Naive thymus-derived CD8-positive, alpha-beta T cell (primary cell): ENCODE data around the gene DCAF10. TPM values are rescaled to one million over a fixed set of nuclear protein-coding genes. Genes with fewer than 3 reads are reported as not detected.
A peak's percentile ranks its signal among the peaks of the same experiment; 100 is the strongest.
"Not testable (repeated sequence)": the region's sequence is repeated elsewhere in the genome, so short reads cannot be mapped to it uniquely, and the experiment has no call there.

Experiments
- ATAC-seq, 2 donors: fragments of 150-1000 bp; cut with Tn5 transposase in 1 of 2; sonication (Bioruptor Pico), chemical (Tn5 transposase) in 1 of 2; 1 replicate in 1 of 2; 2 replicates in 1 of 2; pipeline ENCODE4 v1.10.0; 2021; ENCODE audit warnings: mild to moderate bottlenecking in 2 of 2, moderate library complexity in 2 of 2
- POLR2A ChIA-PET: fragments of 350-600 bp; sonication (Branson Sonifier 250); formaldehyde crosslinking; loops from one replicate; lab custom pipeline; 2021; ENCODE audit warnings: antibody characterized with exemption; lab: Charles Lee
- DNase-seq, 10 donors: peaks; one replicate each; pipeline versions ENCODE4 v3.0.0 to v3.0.0-alpha.2; 2020 to 2022
- H3K27ac Mint-ChIP-seq, 10 donors: one replicate each; pipeline ENCODE4 v1.8.0; 2020 to 2022; ENCODE audit warnings: mild to moderate bottlenecking in 10 of 10, mixed read lengths in 10 of 10, moderate library complexity in 4 of 10, inconsistent platforms in 1 of 10
- H3K27me3 Mint-ChIP-seq, 5 donors: one replicate each; pipeline ENCODE4 v1.8.0; 2021 to 2022; ENCODE audit warnings: mixed read lengths in 5 of 5
- H3K36me3 Mint-ChIP-seq, 3 donors: one replicate each; pipeline ENCODE4 v1.8.0; 2020 to 2022; ENCODE audit warnings: mixed read lengths in 3 of 3, mild to moderate bottlenecking in 2 of 3, inconsistent platforms in 1 of 3
- H3K4me1 Mint-ChIP-seq, 4 donors: one replicate each; pipeline ENCODE4 v1.8.0; 2021 to 2022; ENCODE audit warnings: mixed read lengths in 4 of 4
- H3K4me3 Mint-ChIP-seq, 10 donors: one replicate each; pipeline ENCODE4 v1.8.0; 2020 to 2022; ENCODE audit warnings: mild to moderate bottlenecking in 10 of 10, mixed read lengths in 10 of 10, moderate library complexity in 6 of 10, inconsistent platforms in 1 of 10
- H3K9me3 Mint-ChIP-seq, 9 donors: one replicate each; pipeline ENCODE4 v1.8.0; 2020 to 2022; ENCODE audit warnings: mixed read lengths in 9 of 9, mild to moderate bottlenecking in 3 of 9, inconsistent platforms in 1 of 9, moderate library complexity in 1 of 9
- polyA plus RNA-seq, 3 donors: library from polyadenylated mRNA; unstranded; fragments of 300-500 nt; fragmentation: Illumina TruSeq; gene quantifications; one replicate each; pipeline ENCODE4 v1.2.3, GENCODE V29; 2021
- total RNA-seq, 8 experiments: library from RNA in 2 of 8; stranded (reverse) in 2 of 8; gene quantifications; one replicate each; pipeline ENCODE4 v1.2.3 and lab custom pipeline; 2021 to 2026

The DCAF10 gene
- total and polyA plus RNA-seq, 5 experiments from 2014 or later = 23.6 to 35.0 (median 27.3) TPM

DNA sequence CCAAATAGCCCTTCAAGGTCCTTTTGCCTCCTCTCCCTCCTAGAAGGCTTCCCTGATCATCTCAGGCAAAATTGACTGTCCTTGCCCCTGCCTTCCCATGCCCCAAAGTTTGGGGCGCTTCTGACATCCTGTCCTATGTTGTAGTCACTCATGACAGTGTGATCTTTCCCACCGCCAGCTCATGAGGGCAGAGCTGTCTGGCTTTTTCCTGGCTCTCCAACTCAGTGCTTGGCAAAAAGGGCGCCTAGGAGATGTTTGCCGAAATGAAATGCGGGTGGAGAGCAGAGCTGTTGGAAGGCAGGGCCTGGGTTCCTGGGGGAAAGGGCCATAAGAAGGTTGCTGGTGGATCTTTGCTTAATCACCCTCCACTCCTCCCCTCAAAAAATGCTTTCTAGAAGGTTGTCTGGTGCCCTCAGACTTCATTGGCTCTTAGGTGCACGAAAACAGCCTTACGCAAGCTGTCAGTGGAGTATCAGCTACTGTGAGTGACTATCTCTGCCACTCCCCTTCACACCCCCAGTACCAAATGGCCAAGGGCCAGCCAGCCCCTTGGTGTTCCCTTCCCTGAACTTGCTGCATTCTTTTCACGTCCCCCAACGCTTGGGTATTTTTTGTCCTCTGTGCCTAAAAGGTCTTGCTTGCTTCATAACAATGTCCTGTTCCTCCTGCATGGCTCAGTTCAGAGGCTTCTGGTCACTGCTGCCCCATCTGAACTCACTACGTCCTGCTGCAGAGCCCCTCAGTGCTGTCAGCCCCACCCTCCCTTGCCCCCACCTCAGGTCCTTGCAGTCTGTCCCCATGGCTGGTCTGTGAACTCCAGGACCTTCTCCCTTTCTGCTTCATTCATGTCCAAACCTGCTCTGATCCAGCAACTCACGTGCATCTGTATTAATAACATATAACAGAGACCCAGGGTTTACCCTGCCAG is 106.0 kb downstream of the DCAF10 start:
- Mint-ChIP-seq H3K4me3 (peak overlapping the region in 5 of 10 donors; percentile 15 to 52 (median 48)), H3K27ac (peak overlapping the region in 3 of 10 donors; percentile 60 to 88 (median 79)), H3K36me3 (no peaks in the 10 kb centered on the region), H3K4me1 (peaks cover 8 to 30% (median 24%) of the 10 kb centered on the region in 4 donors), H3K9me3 (no peaks in the 10 kb centered on the region), H3K27me3 (peaks cover 0 to 4% (median 0%) of the 10 kb centered on the region in 5 donors)
- POLR2A ChIA-PET = no interaction called here
- ATAC-seq = no peak
- DNase-seq = no peak

DNA sequence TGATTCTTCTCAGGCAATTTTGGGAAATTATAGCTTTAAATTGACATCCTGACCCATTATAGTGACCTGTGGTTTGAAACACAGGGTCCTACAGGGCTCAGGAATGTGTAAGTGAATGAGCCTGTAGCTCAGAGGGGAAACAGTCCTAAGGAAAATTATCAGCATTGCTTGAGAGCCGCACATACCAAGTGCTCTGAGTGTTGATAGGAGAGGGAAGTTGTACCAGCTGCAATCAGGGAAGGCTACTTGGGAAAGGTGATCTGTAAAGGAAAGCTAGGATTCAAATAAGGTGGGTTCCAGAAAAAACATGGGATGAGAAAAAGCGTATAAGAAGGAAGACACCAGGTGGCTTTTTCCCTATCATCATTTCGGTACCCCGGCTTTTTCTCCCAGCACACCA is 107.7 kb downstream of the DCAF10 start:
- no peaks in the 10 kb centered on the region for H3K9me3 Mint-ChIP-seq
- H3K36me3 Mint-ChIP-seq = no peaks in the 10 kb centered on the region
- no peak for ATAC-seq
- H3K27me3 Mint-ChIP-seq = peaks cover 0 to 4% (median 0%) of the 10 kb centered on the region in 5 donors
- no peak overlapping the region for H3K4me3 Mint-ChIP-seq
- peak overlapping the region in 1 of 10 donors; percentile 67 for H3K27ac Mint-ChIP-seq
- POLR2A ChIA-PET = no interaction called here
- no peak for DNase-seq
- peaks cover 5 to 14% (median 13%) of the 10 kb centered on the region in 4 donors for H3K4me1 Mint-ChIP-seq

DNA sequence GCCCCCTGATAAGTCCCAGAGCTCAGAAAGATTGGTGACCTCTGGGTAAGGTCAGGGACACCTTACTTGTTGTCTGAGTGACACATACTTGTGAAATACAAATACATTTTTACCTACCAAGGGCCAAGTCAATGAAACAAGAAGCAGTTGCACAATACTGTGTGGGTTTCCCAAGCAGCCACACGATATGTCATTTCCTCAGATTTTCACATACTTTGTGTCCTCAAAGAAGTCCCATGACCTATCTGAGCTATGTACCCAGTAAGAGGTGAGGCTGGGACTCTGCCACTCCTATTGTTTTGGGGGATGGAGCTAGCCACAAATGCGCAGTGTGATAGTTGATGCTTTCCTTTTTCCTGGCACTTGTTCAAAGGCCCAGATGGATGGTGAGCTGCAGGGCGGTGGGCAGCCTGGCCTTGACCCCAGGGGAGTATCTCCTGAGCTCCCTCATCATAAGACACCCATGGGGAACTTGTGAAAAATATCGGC is 108.1 kb downstream of the DCAF10 start:
- ATAC-seq (no peak), DNase-seq (no peak)
- Mint-ChIP-seq H3K27ac (no peak overlapping the region), H3K4me1 (peaks cover 4 to 13% (median 13%) of the 10 kb centered on the region in 4 donors), H3K4me3 (no peak overlapping the region), H3K9me3 (no peaks in the 10 kb centered on the region), H3K36me3 (no peaks in the 10 kb centered on the region), H3K27me3 (peaks cover 0 to 4% (median 2%) of the 10 kb centered on the region in 5 donors)
- POLR2A ChIA-PET = no interaction called here

DNA sequence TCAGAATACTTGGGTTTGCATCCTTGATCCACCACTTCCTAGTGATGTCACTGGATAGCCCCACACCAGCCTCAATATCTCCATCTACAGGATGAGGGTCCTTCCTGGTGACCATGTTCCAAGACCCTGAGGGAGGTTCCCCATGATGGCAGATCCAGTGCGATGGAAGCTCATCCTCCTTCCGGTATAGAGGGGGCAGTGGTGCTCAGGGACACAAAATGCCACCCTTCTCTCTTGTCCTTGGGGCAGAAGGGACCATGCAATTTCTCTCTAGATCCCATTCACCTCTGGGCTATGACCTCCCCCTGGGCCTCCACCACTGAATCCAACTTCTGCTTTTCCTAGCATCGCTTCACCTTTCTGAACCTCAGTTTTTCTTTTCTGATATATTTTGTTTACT is 108.7 kb downstream of the DCAF10 start:
- Mint-ChIP-seq H3K4me1 (peaks cover 3 to 11% (median 10%) of the 10 kb centered on the region in 4 donors), H3K27me3 (peaks cover 0 to 4% (median 2%) of the 10 kb centered on the region in 5 donors), H3K36me3 (no peaks in the 10 kb centered on the region), H3K4me3 (no peak overlapping the region), H3K27ac (peak overlapping the region in 1 of 10 donors; percentile 62), H3K9me3 (no peaks in the 10 kb centered on the region)
- POLR2A ChIA-PET = no interaction called here
- ATAC-seq (no peak), DNase-seq (no peak)

DNA sequence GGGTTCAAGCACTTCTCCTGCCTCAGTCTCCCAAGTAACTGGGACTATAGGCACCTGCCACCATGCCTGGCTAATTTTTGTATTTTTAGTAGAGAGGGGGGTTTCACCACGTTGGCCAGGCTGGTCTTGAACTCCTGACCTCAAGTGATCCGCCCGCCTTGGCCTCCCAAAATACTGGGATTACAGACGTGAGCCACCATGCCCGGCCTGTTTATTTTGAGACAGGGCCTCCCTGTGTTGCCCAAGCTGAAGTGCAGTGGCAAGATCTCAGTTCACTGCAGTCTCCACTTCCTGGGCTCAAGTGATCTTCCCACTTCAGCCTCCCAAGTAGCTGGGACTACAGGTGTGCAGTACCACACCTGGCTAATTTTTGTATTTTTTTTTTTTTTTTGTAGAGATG is 109.2 kb downstream of the DCAF10 start:
- H3K9me3 Mint-ChIP-seq, H3K4me1 Mint-ChIP-seq, H3K4me3 Mint-ChIP-seq, H3K36me3 Mint-ChIP-seq, H3K27me3 Mint-ChIP-seq, DNase-seq, ATAC-seq, H3K27ac Mint-ChIP-seq, POLR2A ChIA-PET: not testable (repeated sequence)

DNA sequence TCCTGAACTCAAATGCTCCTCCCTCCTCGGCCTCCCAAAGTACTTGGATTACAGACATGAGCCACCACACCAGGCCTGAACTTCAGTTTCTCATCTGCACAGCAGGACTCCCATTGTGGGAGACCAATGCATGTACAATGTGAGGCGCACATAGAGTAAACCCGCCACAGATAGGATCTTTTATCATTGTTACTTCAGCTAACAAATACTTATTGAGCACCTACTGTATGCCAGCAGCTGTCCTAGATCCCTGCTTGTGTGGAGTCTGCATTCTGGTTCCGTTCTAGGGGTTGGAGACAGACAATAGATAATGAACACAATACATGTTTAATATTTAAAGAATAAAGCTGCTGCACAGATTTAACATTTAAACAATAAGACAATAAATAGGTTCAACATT is 109.7 kb downstream of the DCAF10 start:
- Mint-ChIP-seq H3K9me3 (no peaks in the 10 kb centered on the region), H3K27me3 (peaks cover 0 to 4% (median 2%) of the 10 kb centered on the region in 5 donors), H3K4me3 (no peak overlapping the region), H3K27ac (peak overlapping the region in 1 of 10 donors; percentile 22), H3K4me1 (peaks cover 0 to 5% (median 1%) of the 10 kb centered on the region in 4 donors), H3K36me3 (no peaks in the 10 kb centered on the region)
- POLR2A ChIA-PET = no interaction called here
- no peak for DNase-seq
- no peak for ATAC-seq

DNA sequence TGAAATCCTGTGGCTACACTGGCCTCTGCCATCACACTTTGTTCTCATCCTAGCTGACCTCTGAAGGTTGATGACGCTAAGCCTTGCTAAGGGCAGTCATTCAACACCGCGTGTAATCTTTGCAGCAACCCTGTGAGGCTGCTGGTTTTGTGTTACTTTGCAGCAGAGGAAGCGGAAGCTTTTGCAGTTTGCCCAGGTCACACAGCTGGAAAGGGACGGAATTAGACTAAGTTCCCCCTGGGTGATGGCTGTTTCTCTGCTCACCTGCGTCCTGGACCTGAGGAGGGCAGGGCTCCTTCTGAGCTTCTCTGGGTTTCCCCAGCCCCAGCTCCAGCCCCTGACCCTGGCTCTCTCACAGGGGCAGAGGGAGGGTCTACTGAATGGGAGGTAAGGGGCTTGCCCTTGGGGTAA is 110.7 kb downstream of the DCAF10 start:
- peaks cover 0 to 4% (median 2%) of the 10 kb centered on the region in 5 donors for H3K27me3 Mint-ChIP-seq
- POLR2A ChIA-PET = no interaction called here

DNA sequence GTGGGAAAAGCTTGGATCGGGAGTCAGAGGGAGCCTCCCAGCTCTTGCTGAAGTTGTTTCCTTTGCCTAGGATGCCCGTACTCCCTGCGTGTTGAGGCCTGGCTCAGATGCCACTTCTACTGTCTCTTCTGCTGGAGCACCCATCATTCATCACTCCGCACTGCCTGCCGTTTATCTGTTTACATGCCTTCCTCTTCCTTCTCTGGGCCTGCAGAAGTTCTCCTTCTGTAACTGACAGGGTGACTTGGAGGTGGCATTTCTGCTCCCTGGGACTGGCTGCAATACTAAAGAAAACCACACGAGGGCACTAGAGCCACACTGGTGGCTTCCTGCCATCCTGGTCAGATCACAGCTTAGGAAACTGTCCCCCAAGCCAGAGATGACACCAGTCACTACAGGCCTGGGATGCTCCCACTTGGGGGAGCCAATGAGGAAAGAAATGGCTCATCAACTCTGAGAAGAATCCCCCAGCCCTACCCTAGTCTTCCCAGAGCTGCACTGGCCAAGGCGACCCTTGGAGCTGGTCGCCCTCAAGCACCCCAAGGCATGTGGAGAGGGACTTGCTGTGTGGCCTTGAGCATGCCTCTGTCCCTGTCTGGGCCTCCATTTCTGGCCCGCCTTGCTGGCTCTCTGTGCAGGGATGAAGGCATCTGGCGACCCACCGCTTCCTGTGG is 113.0 kb downstream of the DCAF10 start:
- no peak overlapping the region for H3K4me3 Mint-ChIP-seq
- POLR2A ChIA-PET = interaction anchor here (0.6 kb wide), 1 partner anchor 490 kb away, joined by 4 read pairs; no protein-coding TSS in a partner anchor
- H3K9me3 Mint-ChIP-seq = no peaks in the 10 kb centered on the region
- no peaks in the 10 kb centered on the region for H3K36me3 Mint-ChIP-seq
- ATAC-seq (peak; percentile 86 to 91), DNase-seq (peak; percentile 56 to 85 (median 72))
- peaks cover 0 to 5% (median 0%) of the 10 kb centered on the region in 4 donors for H3K4me1 Mint-ChIP-seq
- H3K27me3 Mint-ChIP-seq = peaks cover 0 to 4% (median 0%) of the 10 kb centered on the region in 5 donors
- no peak overlapping the region for H3K27ac Mint-ChIP-seq

More for the DNA sequence above, 110.7 kb downstream of the DCAF10 start:
- peak overlapping the region in 1 of 10 donors; percentile 48 for H3K27ac Mint-ChIP-seq
- H3K4me3 Mint-ChIP-seq = no peak overlapping the region
- H3K36me3 Mint-ChIP-seq = no peaks in the 10 kb centered on the region
- ATAC-seq (no peak), DNase-seq (no peak)
- H3K4me1 Mint-ChIP-seq = peaks cover 0 to 5% (median 0%) of the 10 kb centered on the region in 4 donors
- no peaks in the 10 kb centered on the region for H3K9me3 Mint-ChIP-seq

DNA sequence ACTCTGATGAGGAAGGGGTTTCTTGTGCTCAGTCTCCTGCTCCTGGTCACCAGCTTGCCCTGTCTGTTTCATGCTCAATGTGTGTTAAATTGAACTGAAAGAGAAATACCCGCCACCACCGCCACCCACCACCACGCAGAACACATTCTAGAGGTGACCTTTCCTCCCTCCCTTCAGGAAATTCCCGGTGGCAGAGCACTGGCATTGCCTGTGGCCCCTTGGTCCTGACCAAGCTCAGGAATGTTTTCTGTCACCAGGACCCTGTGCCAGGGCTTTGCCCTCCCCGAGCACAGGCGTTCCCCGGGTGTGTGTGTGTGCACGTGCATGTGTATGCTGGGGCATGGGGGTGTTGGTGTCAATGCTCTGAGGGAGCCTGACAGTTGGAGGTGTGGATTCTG is 113.6 kb downstream of the DCAF10 start:
- POLR2A ChIA-PET = interaction anchor here (0.6 kb wide), 1 partner anchor 489 kb away, joined by 4 read pairs; no protein-coding TSS in a partner anchor
- Mint-ChIP-seq H3K4me3 (no peak overlapping the region), H3K36me3 (no peaks in the 10 kb centered on the region), H3K27me3 (peaks cover 0 to 2% (median 0%) of the 10 kb centered on the region in 5 donors), H3K27ac (no peak overlapping the region), H3K9me3 (no peaks in the 10 kb centered on the region), H3K4me1 (peaks cover 0 to 3% (median 0%) of the 10 kb centered on the region in 4 donors)
- ATAC-seq = no peak
- DNase-seq = no peak

DNA sequence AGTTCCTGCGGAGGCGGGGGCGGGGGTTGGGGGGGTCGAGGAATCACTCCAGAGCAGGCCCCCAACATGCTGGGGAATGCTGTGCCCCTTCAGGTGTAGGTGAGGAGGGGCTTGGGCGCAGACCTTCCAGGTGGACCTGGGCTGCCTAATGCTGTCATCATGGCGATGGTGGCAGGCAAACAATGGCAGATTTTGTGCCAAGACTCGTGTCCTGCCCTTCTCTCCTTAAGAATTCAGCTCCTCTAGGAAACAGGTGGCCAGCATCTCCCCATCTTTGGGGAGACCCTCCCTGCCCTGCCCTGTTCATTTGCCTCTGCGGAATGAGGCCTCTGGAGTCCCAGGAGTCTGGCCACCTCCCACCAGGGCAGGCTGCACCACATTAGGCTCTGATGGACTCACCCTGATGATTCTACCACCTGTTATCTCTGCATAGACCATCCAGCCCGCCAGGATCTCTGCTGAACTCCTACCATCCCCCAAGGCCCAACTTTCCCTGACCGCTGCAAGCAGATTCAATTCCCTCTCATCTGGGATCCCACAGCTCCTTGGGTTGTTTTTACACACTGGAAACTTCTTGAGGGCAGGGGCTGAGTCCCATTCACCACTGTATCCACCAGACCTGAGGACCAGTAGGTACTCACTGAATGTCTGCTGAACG is 114.2 kb downstream of the DCAF10 start:
- DNase-seq (no peak), ATAC-seq (no peak)
- H3K27ac Mint-ChIP-seq = peak overlapping the region in 1 of 10 donors; percentile 79
- H3K4me3 Mint-ChIP-seq = no peak overlapping the region
- H3K9me3 Mint-ChIP-seq = no peaks in the 10 kb centered on the region
- peaks cover 0 to 3% (median 0%) of the 10 kb centered on the region in 4 donors for H3K4me1 Mint-ChIP-seq
- H3K27me3 Mint-ChIP-seq = peaks cover 0 to 2% (median 0%) of the 10 kb centered on the region in 5 donors
- H3K36me3 Mint-ChIP-seq = no peaks in the 10 kb centered on the region
- POLR2A ChIA-PET = no interaction called here

DNA sequence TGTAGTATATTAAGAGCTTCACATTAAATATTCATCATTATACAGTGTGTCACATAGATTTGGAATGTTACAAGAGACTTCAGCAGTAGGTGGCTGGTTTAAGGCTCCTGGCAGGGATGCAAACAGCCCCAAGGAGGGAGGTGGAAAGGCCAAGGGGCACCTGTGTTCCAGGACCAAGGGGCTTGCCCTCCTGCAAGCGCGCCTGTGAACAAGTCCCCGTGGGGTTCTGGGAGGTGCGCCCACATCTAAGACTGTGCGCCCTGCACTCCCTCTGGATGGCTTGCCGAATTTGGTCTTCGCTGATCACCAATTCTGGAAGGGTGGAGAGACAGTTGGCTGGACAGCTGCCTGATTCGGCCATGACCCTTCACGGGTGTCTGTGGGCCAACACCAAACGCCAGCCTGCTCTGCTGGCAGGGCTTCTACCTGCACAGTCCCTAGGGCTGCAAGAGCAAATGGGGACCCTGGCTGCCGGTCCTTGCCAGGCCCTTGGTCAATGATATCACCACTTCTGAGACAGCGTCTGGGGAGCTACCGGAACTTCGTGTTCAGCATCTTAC is 115.4 kb downstream of the DCAF10 start:
- DNase-seq (no peak), ATAC-seq (no peak)
- H3K4me1 Mint-ChIP-seq = peaks cover 0 to 3% (median 0%) of the 10 kb centered on the region in 4 donors
- POLR2A ChIA-PET = no interaction called here
- peaks cover 0 to 2% (median 0%) of the 10 kb centered on the region in 5 donors for H3K27me3 Mint-ChIP-seq
- H3K4me3 Mint-ChIP-seq = no peak overlapping the region
- H3K36me3 Mint-ChIP-seq = no peaks in the 10 kb centered on the region
- no peaks in the 10 kb centered on the region for H3K9me3 Mint-ChIP-seq
- H3K27ac Mint-ChIP-seq = no peak overlapping the region
